CD4-positive, alpha-beta T cell treated with Interleukin-6 for 4 hours (primary cell): ENCODE measurements around the gene LCE2A.
"Not testable (repeated sequence)": the region's sequence is repeated elsewhere in the genome, so short reads cannot be mapped to it uniquely, and the experiment has no call there.

Experiments
- DNase-seq: peaks from one replicate; pipeline ENCODE4 v3.0.0-alpha.2; 2020; ENCODE audit warnings: mixed read lengths

LCE2A gene, protein sequence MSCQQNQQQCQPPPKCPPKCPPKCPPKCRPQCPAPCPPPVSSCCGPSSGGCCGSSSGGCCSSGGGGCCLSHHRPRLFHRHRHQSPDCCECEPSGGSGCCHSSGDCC

DNA sequence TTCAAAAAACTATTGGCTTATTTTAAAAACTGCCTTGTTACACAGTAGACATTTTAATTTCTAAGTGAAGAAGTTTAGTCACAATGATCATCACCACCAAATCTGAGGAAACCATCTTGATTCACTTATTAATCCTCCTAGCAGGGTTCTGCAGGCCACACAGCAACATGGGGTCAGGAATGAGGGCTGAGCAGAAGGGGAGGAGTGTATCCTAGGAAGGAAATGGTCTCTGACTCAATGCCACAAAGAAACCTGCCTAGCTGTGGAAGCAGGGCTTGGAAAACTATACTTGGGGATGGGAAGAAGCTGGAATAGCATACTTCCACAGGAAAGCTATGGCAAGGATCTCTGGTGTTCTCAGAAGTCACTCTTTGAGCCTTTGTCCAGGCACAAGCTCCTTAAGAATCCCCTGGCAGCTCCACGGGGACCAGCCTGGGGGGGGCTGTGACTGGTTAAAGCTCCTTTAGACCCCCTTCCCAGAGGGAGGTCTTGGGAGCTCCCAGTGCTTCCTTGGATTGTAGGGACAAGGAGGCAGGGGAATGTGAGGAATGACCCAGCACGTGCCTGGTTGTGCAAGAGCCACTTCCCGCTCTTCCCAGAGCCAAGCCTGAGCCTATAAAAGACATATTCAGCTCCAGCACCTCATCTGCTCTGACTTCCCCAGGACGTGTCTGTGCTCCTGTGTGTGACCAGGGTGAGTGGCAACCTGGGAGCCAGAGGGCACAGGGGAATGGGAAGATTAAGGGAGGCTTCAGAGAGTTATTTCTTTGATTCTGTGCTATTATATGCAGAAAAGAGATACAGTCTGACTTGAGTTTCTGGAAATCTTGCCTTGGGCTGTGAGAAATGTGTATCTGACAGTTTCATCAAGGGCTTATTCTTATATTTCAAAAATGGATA is at the start of gene LCE2A:
Gene LCE2A, plus strand, starts transcription at position 645 of the 900 bp plus-strand sequence. CDS start 557 bp downstream, outside the sequence.
- DNase-seq = no peak

DNA sequence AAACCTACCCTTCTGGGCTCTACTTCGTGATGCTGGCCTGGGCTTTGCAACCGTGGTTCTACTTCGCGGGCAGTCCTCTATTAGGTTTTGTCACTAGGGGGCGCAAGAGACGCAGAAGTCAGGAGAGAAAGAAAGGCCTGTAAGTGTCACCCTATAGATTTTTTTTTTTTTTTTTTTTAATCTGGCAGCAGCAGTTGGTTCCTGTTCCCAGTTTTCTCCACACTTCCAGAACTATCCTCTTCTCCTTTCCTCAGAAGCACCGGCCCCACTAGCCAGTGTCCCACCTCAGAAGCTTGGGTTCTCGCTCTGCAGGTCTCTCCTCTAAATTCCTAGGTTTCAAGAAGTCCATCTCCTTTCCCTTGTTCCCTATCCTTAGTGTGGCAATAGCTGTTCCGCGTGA is 44.0 kb upstream of the LCE2A start:
- peak; percentile 24 for DNase-seq

DNA sequence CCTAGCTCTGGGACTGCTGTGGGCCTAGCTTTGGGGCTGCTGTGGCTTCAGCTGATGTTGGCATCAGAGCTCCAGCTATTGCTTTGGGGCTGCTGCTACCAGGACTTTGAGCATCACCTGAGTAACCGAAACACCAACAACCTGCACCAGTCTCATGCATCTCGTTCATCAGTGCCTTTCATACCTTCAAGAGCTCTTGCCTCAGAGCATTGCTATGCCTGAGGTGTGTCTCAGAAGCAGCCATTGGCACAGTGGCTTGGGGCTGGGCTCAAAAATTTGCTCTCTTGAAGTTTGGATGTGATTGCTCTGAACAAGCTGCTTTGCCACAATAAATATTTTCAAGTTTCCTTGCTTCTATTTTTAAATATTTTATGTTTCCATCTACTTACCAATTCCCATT is 41.7 kb upstream of the LCE2A start:
- DNase-seq = no peak

GRCh38 chr1:152657677-152658076 is 40.5 kb upstream of the LCE2A start:
- DNase-seq = no peak

GRCh38 chr1:152658649-152659048 is 39.5 kb upstream of the LCE2A start:
- no peak for DNase-seq

- no peak for DNase-seq
These were observed 35.0 kb upstream of the LCE2A start, which contains the start of gene LCE2D for GRCh38 chr1:152663098-152663497. Gene LCE2D, plus strand, starts transcription at chr1:152663380. Its CDS starts 726 bp downstream, at chr1:152664106.

- DNase-seq = not testable (repeated sequence)
These were observed 32.0 kb upstream of the LCE2A start for GRCh38 chr1:152666171-152666570.

DNA sequence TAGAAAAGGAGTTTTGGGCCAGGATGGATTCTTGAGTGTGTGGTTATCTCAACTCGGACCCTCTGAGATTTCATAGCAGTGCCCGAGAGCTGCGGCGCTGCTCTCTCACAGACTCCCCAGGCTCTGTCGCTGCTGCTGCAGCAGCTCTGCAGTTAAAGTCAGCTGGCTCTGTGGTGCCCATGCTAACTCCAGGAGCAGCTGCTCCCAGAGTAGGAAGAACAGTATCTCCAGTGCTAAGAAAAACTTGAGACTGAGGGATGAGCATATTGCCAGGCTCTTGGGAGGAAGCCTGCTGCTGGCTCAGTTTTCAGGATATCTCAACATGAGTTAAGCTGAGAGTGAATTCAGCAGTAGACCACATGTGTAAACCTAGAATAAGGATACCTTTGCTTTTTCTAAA is 30.5 kb upstream of the LCE2A start:
- DNase-seq = no peak

DNA sequence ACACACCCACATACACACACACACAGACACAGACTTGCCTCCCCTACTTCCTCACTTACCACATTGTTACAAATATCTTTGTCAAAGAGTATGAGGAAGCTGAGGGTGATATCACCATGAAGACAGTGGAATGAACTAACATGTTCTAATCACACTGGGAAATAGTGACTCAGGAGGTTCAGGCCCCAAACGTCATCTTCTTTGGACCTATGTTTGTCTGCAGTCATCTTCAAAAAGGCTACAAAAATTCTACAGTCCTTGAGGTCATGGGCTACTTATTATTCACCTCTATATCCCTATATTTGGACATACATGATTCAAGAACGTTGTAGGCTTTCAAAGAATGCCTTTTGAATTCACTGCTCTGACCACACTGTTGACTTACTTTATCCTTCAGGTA is 25.1 kb upstream of the LCE2A start:
- no peak for DNase-seq

GRCh38 chr1:152674983-152675382 is 23.2 kb upstream of the LCE2A start, which contains the start of gene LCE2C:
Gene LCE2C, plus strand, starts transcription at chr1:152675279. Its CDS starts 737 bp downstream, at chr1:152676016.
- not testable (repeated sequence) for DNase-seq

- DNase-seq = no peak
These were observed 18.7 kb upstream of the LCE2A start for GRCh38 chr1:152679459-152679858.

DNA sequence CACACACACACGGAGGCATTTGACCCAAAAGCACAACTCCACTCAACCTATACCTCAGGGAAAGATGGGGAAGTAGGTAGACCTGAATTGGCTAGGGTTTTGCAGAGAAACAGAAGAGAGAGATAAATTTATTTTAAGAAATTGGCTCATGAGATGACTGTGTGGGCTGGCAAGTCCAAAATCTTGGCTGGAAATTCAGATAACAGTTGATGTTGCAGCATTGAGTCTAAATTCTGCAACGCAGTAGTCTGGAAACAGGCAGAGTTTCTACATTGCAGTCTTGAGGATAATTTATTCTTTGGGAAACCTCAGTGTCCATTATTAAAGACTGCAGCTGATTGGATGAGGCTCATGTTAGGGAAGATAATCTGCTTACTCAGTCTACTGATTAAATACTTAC is 16.5 kb upstream of the LCE2A start:
- DNase-seq = no peak

GRCh38 chr1:152683846-152684245 is 14.3 kb upstream of the LCE2A start:
- no peak for DNase-seq

- not testable (repeated sequence) for DNase-seq
These were observed 12.3 kb upstream of the LCE2A start, which contains the start of gene LCE2B for GRCh38 chr1:152685823-152686222. Gene LCE2B, plus strand, starts transcription at chr1:152686123. Its CDS starts 721 bp downstream, at chr1:152686844.

- DNase-seq = no peak
These were observed 1.6 kb downstream of the LCE2A start for GRCh38 chr1:152699746-152700145.

- no peak for DNase-seq
These were observed 9.7 kb downstream of the LCE2A start, which contains the start of gene LCE4A for GRCh38 chr1:152707860-152708259. Gene LCE4A, plus strand, starts transcription at chr1:152708160. Its CDS starts 916 bp downstream, at chr1:152709076.

- no peak for DNase-seq
These were observed 20.1 kb downstream of the LCE2A start for GRCh38 chr1:152718238-152718637.

DNA sequence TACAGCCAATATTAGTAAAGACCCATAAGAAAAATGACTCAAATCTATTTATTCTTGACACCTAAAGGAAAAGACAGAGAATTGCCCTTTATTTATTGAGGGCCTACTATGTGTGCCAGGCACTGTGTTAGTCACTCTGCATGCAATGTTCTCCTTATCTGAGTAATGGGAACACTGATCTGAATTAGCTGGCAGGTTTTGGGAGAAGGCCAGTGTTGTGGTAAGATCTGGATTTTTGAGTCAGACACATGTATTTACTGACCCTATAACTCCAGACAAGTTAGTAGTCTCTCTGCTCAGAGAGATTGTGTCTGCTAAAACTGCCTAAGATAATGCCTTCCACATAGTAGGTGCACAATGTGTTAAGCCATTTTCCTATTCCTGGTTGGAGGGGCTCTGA is 27.1 kb downstream of the LCE2A start:
- no peak for DNase-seq

- no peak for DNase-seq
These were observed 30.8 kb downstream of the LCE2A start for GRCh38 chr1:152728986-152729385.

DNA sequence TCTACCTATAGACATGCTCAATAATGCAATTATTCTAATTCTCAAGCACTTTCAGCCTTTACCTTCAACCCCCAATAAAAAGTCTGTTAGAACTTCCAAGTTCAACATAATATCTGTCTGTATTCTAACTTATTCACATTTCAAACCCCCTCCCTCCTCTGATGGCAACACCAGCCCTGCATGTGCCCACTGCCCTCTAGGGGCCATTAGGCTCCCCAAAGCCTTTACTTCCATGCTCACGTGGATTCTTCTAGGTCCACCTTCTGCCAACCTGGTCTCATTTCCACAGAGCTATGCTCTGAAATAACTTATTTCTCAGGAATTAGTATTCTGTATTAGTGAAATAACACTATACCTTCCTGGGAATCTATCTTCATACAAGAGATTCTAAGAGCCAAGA is 37.5 kb downstream of the LCE2A start:
- DNase-seq = no peak

DNA sequence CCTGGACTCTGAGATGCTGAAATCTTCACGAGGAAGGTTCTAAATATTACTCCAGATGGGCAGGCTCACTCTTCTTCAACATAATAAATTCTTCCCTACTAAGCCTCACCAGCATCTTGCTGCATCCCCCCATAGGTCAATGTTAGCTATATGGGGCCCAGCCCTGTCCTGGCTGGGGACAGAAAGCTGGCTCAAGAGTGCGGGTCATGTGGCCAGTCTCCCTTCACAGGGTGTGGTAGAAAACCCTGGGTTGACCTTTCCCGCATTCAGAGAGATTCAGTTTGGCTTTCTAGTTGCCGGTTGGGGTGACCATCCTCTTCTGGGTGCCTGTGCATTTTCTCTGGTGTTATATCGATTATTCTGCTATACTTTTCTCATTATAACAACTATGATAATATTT is 39.9 kb downstream of the LCE2A start:
- DNase-seq = no peak

DNA sequence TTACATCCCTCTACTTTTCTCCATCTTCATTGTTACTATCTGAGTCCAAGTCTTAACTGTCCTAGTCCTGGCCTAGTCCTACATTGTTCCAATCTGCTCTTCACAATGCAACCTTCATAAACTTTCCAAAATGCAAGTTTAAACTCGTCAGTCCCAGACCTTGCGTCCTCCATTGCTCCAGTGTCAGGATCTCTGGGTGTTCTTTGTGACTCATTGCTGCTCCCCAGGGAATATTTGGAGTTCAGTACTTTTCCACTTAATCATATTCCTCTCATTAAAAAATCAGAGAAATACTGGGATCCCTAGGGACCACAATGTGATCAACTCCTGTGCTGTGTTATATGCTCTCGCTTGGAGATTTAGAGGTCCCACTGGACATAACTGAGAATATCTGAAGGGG is 41.7 kb downstream of the LCE2A start:
- no peak for DNase-seq

- DNase-seq = no peak
These were observed 43.5 kb downstream of the LCE2A start for GRCh38 chr1:152741656-152742055.
